Heart left ventricle (tissue), 16 donors: ENCODE results near the gene ADPRHL1. TPM values are rescaled to one million over a fixed set of nuclear protein-coding genes. Genes with fewer than 3 reads are reported as not detected.

Experiments
- ATAC-seq, 4 donors: fragments of 200-7000 bp; cut with Tn5 transposase; one replicate each; pipeline ENCODE4 v1.9.1; 2020 to 2022; ENCODE audit warnings: moderate library complexity in 4 of 4, mild to moderate bottlenecking in 3 of 4, moderate number of reproducible peaks in 1 of 4
- DNase-seq, 5 donors: peaks; one replicate each; pipeline ENCODE4 v3.0.0-alpha.2; 2020
- H3K27ac ChIP-seq, 12 donors: fragments of 200-600 bp; sonication (generic) in 4 of 12; one replicate each; pipeline versions ENCODE4 v1.5.0 to v1.8.0; 2016 to 2022; ENCODE audit warnings: mild to moderate bottlenecking in 2 of 12
- H3K27me3 ChIP-seq, 9 donors: fragments of 200-600 bp; sonication (generic) in 2 of 9; one replicate each; pipeline versions ENCODE4 v1.5.1 to v1.8.0; 2016 to 2022; ENCODE audit warnings: mild to moderate bottlenecking in 3 of 9
- H3K36me3 ChIP-seq, 9 donors: fragments of 200-600 bp; sonication (generic) in 2 of 9; one replicate each; pipeline versions ENCODE4 v1.5.0 to v1.8.0; 2018 to 2022; ENCODE audit warnings: mild to moderate bottlenecking in 2 of 9
- H3K4me1 ChIP-seq, 12 donors: fragments of 200-600 bp; sonication (generic) in 4 of 12; one replicate each; pipeline versions ENCODE4 v1.5.0 to v1.8.0; 2016 to 2022; ENCODE audit warnings: mild to moderate bottlenecking in 3 of 12
- H3K4me3 ChIP-seq, 12 donors: fragments of 200-600 bp; sonication (generic) in 4 of 12; one replicate each; pipeline versions ENCODE4 v1.5.0 to v1.8.0; 2017 to 2022; ENCODE audit warnings: mild to moderate bottlenecking in 9 of 12, moderate library complexity in 4 of 12
- H3K9me3 ChIP-seq, 12 donors: fragments of 200-600 bp; sonication (generic) in 4 of 12; one replicate each; pipeline versions ENCODE4 v1.5.0 to v1.8.0; 2016 to 2022; ENCODE audit warnings: mild to moderate bottlenecking in 1 of 12
- CTCF ChIP-seq, 12 donors: fragments of 200-600 bp; sonication (generic) in 4 of 12; IDR thresholded peaks; one replicate each; pipeline versions ENCODE4 v1.5.0 to v1.8.0; 2018 to 2022; ENCODE audit warnings: antibody characterized with exemption in 12 of 12, mild to moderate bottlenecking in 5 of 12
- POLR2A ChIP-seq, 2 donors: fragments of 450-650 bp; IDR thresholded peaks; one replicate each; pipeline ENCODE4 v1.6.1; 2017; ENCODE audit warnings: antibody characterized with exemption in 2 of 2, mild to moderate bottlenecking in 2 of 2, moderate library complexity in 2 of 2
- WGBS, 4 donors: extraction: QIAGEN DNeasy Blood & Tissue Kit in 2 of 4; methylation state at CpG; one replicate each; pipeline versions ENCODE4 v1.1.5 to v1.1.7; 2013 to 2018; 5-methylcytosine and 5-hydroxymethylcytosine counted together
- intact Hi-C, 10 donors: fragments of 100-400 bp; cut with DNase I; formaldehyde crosslinking; loops; one replicate each; pipeline versions ENCODE4 v1.11.1 to v1.14.2; 2022
- polyA plus RNA-seq, 2 donors: library from polyadenylated mRNA; stranded (reverse); fragments of 200-250 nt; gene quantifications; one replicate each; pipeline ENCODE4 v1.2.3, GENCODE V29; 2013
- total RNA-seq, 9 donors: library from RNA; depleted of rRNA in 2 of 9; stranded (reverse); fragments of >200 nt in 2 of 9; fragmentation: NEBNext Ultra II Directional in 3 of 9; extraction: Animal tissue kit (Norgen Biotek cat#: 25700) in 3 of 9; gene quantifications; one replicate each; pipeline versions ENCODE4 v1.1.0 to v1.2.4, GENCODE V29; 2016 to 2023
- donor health status: ischemic (EF 13 %, LVEDD 7.1; RV severe dilation, severe dysfunction).
- donor health status: healthy with polysubstance abuse.
- donor health status: DM: no; HTN: yes; CAD: no.
- donor health status: DM: no; HTN: no; CAD: no.
- donor health status: ischemic (EF 25% LVEDD 6.9; RV normal size, moderate dysfunction).
- donor health status: ischemic (EF 25% LVEDD 5.7; RV mildly dilated, moderate dysfunction).
- donor health status: healthy.
- donor health status: DM: yes; HTN: yes; CAD: no.
- donor health status: ischemic (EF 35%, LVEDD 5.7; RV mildly dilated, moderate dysfunction).
- donor health status: nonischemic (EF 11% LVEDD 7.7; RV severe dilation, severe dysfunction).
- donor health status: DM: yes; HTN: yes; CAD: no.
- donor health status: PGD.
- donor health status: ischemic (EF 29% LVEDD 5.4; RV normal size, mild dysfunction).
- donor health status: nonischemic (EF 23%, LVEDD 6.1; RV moderate dilation, normal function).

The ADPRHL1 gene
- total and polyA plus RNA-seq, 11 donors = 160 to 774 (median 521) TPM

DNA sequence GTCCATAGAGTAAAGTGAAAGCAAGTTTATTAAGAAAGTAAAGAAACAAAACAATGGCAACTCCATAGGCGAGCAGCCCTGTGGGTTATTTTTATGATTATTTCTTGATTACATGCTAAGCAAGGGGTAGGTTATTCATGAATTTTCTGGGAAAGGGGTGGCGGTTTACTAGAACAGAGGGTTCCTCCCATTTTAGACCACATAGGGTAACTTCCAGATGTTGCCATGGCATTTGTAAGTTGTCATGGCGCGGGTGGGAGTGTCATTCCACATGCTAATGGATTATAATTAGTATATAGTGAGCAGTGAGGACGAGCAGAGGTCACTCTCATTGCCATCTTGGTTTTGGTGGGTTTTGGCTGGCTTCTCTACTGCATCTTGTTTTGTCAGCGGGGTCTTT, 45.6 kb upstream of the ADPRHL1 start:
- Histone ChIP-seq H3K9me3 (no peaks in the 10 kb centered on the region), H3K4me3 (no peak overlapping the region), H3K27me3 (no peaks in the 10 kb centered on the region), H3K27ac (peak overlapping the region in 1 of 12 donors; percentile 75), H3K36me3 (peaks cover 2 to 93% (median 84%) of the 10 kb centered on the region in 9 donors), H3K4me1 (peaks cover 0 to 60% (median 29%) of the 10 kb centered on the region in 12 donors)
- 91 to 94% (median 92%) methylated on average over 6 of the region's 6 CpGs for WGBS, 4 donors
- DNase-seq = no peak
- no peak for ATAC-seq
- intact Hi-C loops = loop anchor here in 2 of 10 donors (5.0 to 10.0 kb wide), 2 partner anchors 37 to 46 kb away; no protein-coding TSS in a partner anchor
- TF ChIP-seq CTCF (IDR thresholded peaks at IDR 0.05) (no peak), POLR2A (IDR thresholded peaks at IDR 0.05) (no peak)

- Histone ChIP-seq H3K9me3 (no peaks in the 10 kb centered on the region), H3K4me1 (peaks cover 0 to 70% (median 43%) of the 10 kb centered on the region in 12 donors), H3K27me3 (no peaks in the 10 kb centered on the region), H3K27ac (no peak overlapping the region), H3K36me3 (peaks cover 2 to 78% (median 70%) of the 10 kb centered on the region in 9 donors), H3K4me3 (no peak overlapping the region)
- WGBS, 4 donors = 17 to 100% (median 98%) methylated on average over 1 of the region's 1 CpG
- ATAC-seq (no peak), DNase-seq (no peak)
- intact Hi-C loops = loop anchor here in 2 of 10 donors (5.0 to 10.0 kb wide), 2 partner anchors 35 to 48 kb away; no protein-coding TSS in a partner anchor
- TF ChIP-seq POLR2A (IDR thresholded peaks at IDR 0.05) = no peak
- TF ChIP-seq CTCF (IDR thresholded peaks at IDR 0.05) = no peak
Observed at GRCh38 chr13:113497217-113497616, 43.9 kb upstream of the ADPRHL1 start.

DNA sequence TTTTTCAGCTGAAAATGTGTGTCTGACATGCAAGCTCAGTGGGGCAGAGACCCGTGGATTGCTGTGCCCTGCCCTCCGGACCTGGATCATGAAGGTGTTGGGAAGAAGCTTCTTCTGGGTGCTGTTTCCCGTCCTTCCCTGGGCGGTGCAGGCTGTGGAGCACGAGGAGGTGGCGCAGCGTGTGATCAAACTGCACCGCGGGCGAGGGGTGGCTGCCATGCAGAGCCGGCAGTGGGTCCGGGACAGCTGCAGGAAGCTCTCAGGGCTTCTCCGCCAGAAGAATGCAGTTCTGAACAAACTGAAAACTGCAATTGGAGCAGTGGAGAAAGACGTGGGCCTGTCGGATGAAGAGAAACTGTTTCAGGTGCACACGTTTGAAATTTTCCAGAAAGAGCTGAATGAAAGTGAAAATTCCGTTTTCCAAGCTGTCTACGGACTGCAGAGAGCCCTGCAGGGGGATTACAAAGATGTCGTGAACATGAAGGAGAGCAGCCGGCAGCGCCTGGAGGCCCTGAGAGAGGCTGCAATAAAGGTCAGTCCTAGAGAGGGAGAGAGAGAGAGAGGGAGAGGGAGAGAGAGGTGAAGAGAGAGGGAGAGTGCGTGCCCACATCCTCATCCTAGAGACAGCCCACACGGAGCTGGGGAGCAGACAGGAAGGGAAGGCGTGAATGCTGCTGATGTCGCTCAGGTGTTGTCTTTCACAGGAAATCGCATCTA, 42.4 kb upstream of the ADPRHL1 start:
- H3K4me3 ChIP-seq = peak overlapping the region in 3 of 12 donors; percentile 5 to 8 (median 8)
- no peak for TF ChIP-seq POLR2A (IDR thresholded peaks at IDR 0.05)
- no peak for TF ChIP-seq CTCF (IDR thresholded peaks at IDR 0.05)
- H3K27me3 ChIP-seq = no peaks in the 10 kb centered on the region
- peak; percentile 47 to 67 (median 62) for ATAC-seq
- peak in 1 of 5 donors; percentile 52 for DNase-seq
- 37 to 49% (median 41%) methylated on average over 26 of the region's 26 CpGs for WGBS, 4 donors
- intact Hi-C loops = loop anchor here in 2 of 10 donors (5.0 to 10.0 kb wide), 2 partner anchors 33 to 49 kb away; no protein-coding TSS in a partner anchor
- H3K36me3 ChIP-seq = peaks cover 2 to 63% (median 54%) of the 10 kb centered on the region in 9 donors
- peak overlapping the region in 11 of 12 donors; percentile 55 to 92 (median 62) for H3K27ac ChIP-seq
- peaks cover 0 to 65% (median 46%) of the 10 kb centered on the region in 12 donors for H3K4me1 ChIP-seq
- H3K9me3 ChIP-seq = no peaks in the 10 kb centered on the region

DNA sequence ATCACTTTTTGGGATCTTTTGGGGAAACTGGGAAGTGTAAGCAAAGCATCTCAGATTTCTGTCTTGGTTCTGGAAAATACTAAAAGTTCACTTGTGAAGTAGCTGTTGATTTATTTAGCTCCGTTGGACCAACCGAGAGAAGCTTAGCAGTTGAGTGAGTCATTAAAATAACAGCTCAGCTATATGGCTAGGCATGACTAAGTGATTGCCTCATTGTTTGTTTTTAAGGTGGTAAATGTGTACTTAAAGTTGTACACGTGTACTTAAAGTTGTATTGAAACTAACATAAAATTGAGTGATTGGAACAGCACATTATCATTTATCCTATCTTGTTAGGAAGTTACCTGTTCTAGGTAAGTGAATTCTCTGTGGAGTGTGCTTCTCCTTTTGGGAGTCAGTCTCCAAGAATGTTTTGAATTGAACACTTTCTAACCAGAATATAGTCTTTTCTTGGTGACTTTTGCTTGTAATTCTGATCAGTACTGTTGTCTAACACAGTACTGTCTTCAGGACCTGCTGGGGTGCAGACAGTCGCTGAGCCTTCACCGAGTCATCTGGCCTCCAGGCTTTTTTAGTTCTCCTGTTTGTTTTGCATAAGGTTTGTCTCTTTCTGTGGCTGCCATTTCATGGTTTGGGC, 40.1 kb upstream of the ADPRHL1 start:
- Histone ChIP-seq H3K4me3 (peak overlapping the region in 4 of 12 donors; percentile 4 to 32 (median 16)), H3K36me3 (peaks cover 0 to 41% (median 32%) of the 10 kb centered on the region in 9 donors), H3K27ac (peak overlapping the region; percentile 29 to 93 (median 54)), H3K4me1 (peaks cover 0 to 73% (median 58%) of the 10 kb centered on the region in 12 donors), H3K9me3 (no peaks in the 10 kb centered on the region), H3K27me3 (no peaks in the 10 kb centered on the region)
- intact Hi-C loops = loop anchor here in 4 of 10 donors (5.0 to 10.0 kb wide), 4 partner anchors 36 to 51 kb away; partner anchors contain the start of gene ADPRHL1 (in 2 of the 4)
- ATAC-seq = no peak
- no peak for DNase-seq
- 34 to 36% (median 36%) methylated on average over 5 of the region's 5 CpGs for WGBS, 4 donors
- TF ChIP-seq CTCF (IDR thresholded peaks at IDR 0.05) = no peak
- TF ChIP-seq POLR2A (IDR thresholded peaks at IDR 0.05) = no peak
